DND-41 (cell line): ENCODE data around the gene PXN.

Source experiments
- CTCF ChIP-seq: IDR thresholded peaks from 2 replicates; pipeline ENCODE4 v1.5.1; 2012; ENCODE audit warnings: borderline replicate concordance, low read length, moderate library complexity, mild to moderate bottlenecking; ENCODE audit not compliant: poor library complexity, severe bottlenecking; ENCODE audit errors: extremely low read depth
- EZH2 ChIP-seq: IDR thresholded peaks from 3 replicates; pipeline ENCODE4 v1.6.1; 2012; ENCODE audit warnings: borderline replicate concordance, low read depth, mild to moderate bottlenecking, moderate library complexity, low read length, inconsistent platforms; ENCODE audit not compliant: severe bottlenecking

DNA sequence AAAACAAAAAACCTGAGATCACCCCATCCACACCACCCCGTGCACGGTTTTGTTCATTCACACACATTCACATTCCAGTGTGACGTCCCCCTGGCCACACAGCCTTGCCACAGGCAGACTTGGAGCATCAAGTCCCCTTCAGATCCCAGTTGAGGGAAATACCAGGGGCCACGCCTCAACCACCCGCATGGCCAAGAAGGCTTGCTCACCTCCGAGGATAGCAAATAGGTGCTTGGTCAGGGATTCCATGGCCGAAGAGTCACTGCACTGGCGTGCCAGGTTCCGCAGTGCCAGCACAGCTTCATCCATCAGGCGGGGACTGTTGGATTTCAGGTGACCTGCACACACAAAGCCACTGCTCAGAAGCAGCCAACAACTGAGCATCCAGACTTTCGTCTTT, 90.0 kb downstream of the PXN start:
- TF ChIP-seq EZH2 (no peak), CTCF (no peak)
